Activated T-cell treated with anti-CD3 and anti-CD28 coated beads, Interleukin-2, amount 50 U/mL, for 72 hours (primary cell): ENCODE data around the gene DCAKD. TPM values are rescaled to one million over a fixed set of nuclear protein-coding genes. Genes with fewer than 3 reads are reported as not detected.

Experiments
- ATAC-seq, 2 donors: fragments of 150-1000 bp; cut with Tn5 transposase; replicated peaks in 1 of 2; 2 replicates each; pipeline ENCODE4 v1.10.0; 2021; ENCODE audit warnings: moderate library complexity in 2 of 2, mild to moderate bottlenecking in 1 of 2
- DNase-seq, 2 donors: peaks; one replicate each; pipeline ENCODE4 v3.0.0; 2021 to 2022; ENCODE audit warnings: mixed read lengths in 1 of 2
- H3K27ac Mint-ChIP-seq: one replicate; pipeline ENCODE4 v1.8.0; 2022; ENCODE audit warnings: mild to moderate bottlenecking, moderate library complexity, mixed read lengths
- H3K27me3 Mint-ChIP-seq: one replicate; pipeline ENCODE4 v1.8.0; 2022; ENCODE audit warnings: low read depth, mixed read lengths
- H3K36me3 Mint-ChIP-seq, 2 donors: one replicate each; pipeline ENCODE4 v1.8.0; 2022; ENCODE audit warnings: mixed read lengths in 2 of 2, mild to moderate bottlenecking in 1 of 2; ENCODE audit not compliant: insufficient read depth in 2 of 2
- H3K4me1 Mint-ChIP-seq: one replicate; pipeline ENCODE4 v1.8.0; 2022; ENCODE audit warnings: low read depth, mixed read lengths
- H3K4me3 Mint-ChIP-seq, 2 donors: one replicate each; pipeline ENCODE4 v1.8.0; 2022; ENCODE audit warnings: mild to moderate bottlenecking in 2 of 2, mixed read lengths in 2 of 2, moderate library complexity in 2 of 2
- H3K9me3 Mint-ChIP-seq, 2 donors: one replicate each; pipeline ENCODE4 v1.8.0; 2022; ENCODE audit warnings: mixed read lengths in 2 of 2
- total RNA-seq, 2 donors: library from RNA; stranded (reverse); gene quantifications; one replicate each; pipeline ENCODE4 v1.2.3, GENCODE V29; 2022

DCAKD gene
- total RNA-seq, 2 donors from 2014 or later: 42.0 to 59.2 TPM

DNA sequence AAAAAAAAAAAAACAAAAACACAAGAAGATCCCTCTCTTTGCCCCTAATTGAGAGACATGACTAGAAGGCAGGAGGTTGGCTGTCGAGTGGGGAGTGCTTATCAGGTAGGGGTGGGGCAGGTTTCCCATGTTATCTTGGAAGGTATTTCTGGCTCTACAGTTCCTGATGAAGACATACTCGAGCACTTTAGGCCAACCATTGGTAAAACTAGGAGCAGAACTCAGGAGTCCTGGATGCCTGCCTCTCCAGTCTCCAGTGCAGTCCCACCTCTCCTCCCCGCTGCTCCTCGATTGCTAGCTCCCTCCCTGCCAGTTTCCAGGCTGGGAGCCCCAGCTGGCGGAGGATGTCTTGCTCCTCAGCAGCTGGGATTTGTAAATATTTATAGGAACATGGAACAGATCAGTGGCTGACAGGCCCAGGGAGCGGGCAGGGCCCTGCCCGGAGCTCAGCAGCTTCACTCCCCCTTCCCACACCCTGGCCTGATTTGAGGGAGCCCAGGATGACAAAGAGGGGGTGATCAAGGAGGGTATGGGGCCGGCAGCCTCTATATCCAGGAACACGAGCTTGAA lies 71.9 kb downstream of the DCAKD start:
- no peak for ATAC-seq
- H3K27ac Mint-ChIP-seq: no peak overlapping the region

GRCh38 chr17:44978807-44979206 lies 72.6 kb downstream of the DCAKD start:
- H3K27ac Mint-ChIP-seq: no peak overlapping the region
- no peak for DNase-seq
- H3K27me3 Mint-ChIP-seq: peaks cover 59% of the 10 kb centered on the region
- H3K4me1 Mint-ChIP-seq: no peaks in the 10 kb centered on the region
- H3K36me3 Mint-ChIP-seq: no peaks in the 10 kb centered on the region
- no peak for ATAC-seq
- no peaks in the 10 kb centered on the region for H3K9me3 Mint-ChIP-seq
- no peak overlapping the region for H3K4me3 Mint-ChIP-seq

More for the DNA sequence above, 71.9 kb downstream of the DCAKD start:
- H3K27me3 Mint-ChIP-seq: peaks cover 52% of the 10 kb centered on the region
- DNase-seq: no peak
- H3K4me3 Mint-ChIP-seq: no peak overlapping the region
- no peaks in the 10 kb centered on the region for H3K4me1 Mint-ChIP-seq
- H3K9me3 Mint-ChIP-seq: no peaks in the 10 kb centered on the region
- H3K36me3 Mint-ChIP-seq: no peaks in the 10 kb centered on the region

DNA sequence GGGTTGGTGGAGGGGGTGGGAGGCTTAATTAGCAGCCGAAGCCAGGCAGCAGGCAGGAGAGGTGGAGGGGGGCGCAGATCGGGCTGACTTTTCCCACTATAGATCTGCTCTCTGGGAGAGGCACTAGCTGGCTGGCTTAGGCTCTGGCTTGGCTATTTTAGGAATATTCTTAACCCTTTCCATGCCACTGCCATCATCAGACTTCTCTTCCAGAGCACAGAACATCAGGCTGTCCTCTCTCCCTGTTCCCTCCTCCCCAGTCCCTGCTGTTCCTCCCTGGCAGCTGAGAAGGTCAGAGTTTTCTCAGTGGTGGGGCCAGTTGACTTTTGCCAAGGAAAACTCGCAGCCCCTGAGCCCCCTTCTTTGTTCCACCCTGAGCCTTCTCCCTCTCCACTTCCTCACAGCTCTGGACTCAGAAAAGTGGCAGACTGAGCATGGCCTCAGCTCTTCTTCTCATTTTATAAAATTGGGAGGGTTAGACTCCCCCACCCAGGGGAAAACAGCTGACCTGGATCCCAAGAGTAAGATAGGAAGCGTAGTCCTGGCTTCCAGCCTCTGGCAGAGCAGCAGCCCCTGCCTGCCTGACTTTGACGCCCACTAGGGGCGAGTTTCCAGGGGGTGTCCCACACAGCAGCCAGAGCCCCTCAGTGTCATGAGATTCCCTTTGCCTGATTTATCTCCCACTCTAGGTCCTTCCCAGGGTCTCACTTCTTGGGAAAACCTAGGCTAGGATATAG lies 73.5 kb downstream of the DCAKD start:
- Mint-ChIP-seq H3K4me1 (peaks cover under 1% of the 10 kb centered on the region), H3K27ac (no peak overlapping the region), H3K9me3 (no peaks in the 10 kb centered on the region), H3K4me3 (no peak overlapping the region), H3K27me3 (peaks cover 62% of the 10 kb centered on the region), H3K36me3 (no peaks in the 10 kb centered on the region)
- no peak for DNase-seq
- ATAC-seq: no peak

- Mint-ChIP-seq H3K4me3 (no peak overlapping the region), H3K36me3 (no peaks in the 10 kb centered on the region), H3K27ac (no peak overlapping the region), H3K27me3 (peaks cover 56% of the 10 kb centered on the region), H3K9me3 (no peaks in the 10 kb centered on the region), H3K4me1 (peaks cover 10% of the 10 kb centered on the region)
- no peak for ATAC-seq
- DNase-seq: no peak
Observed at GRCh38 chr17:44977065-44977464, 74.4 kb downstream of the DCAKD start.

DNA sequence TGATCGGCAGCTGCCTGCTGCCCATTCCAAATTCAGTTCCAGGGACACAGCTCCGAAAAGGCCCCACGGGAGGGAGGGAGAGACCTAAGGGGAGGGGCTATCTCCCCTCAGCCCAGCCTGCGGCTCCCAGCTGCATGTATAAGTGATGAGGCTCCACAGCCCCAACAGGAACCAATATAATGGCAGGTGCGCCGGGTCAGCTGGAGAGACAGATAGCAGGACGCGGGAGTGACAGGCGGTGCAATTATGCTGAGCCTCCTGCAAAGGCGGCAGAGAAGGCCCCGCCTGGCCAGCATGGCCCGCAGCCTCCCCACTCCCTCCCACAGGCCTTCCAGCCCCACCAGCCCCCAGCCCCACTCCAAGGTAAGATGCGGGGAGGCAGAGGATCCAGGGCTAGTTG lies 75.2 kb downstream of the DCAKD start:
- H3K27me3 Mint-ChIP-seq: peaks cover 53% of the 10 kb centered on the region
- no peak overlapping the region for H3K27ac Mint-ChIP-seq
- ATAC-seq: no peak

More for the DNA sequence above, 75.2 kb downstream of the DCAKD start:
- Mint-ChIP-seq H3K9me3 (no peaks in the 10 kb centered on the region), H3K4me1 (peaks cover 16% of the 10 kb centered on the region), H3K36me3 (no peaks in the 10 kb centered on the region), H3K4me3 (no peak overlapping the region)
- DNase-seq: no peak

Other genes with a start within 250 kb of the DCAKD start
- gene GJC1, start 221.3 kb downstream of the DCAKD start, total RNA-seq: 1 to 10 TPM; 2.3 to 4.7 TPM
- not detected for gene HIGD1B, start 203.7 kb downstream of the DCAKD start, total RNA-seq
- 100 to 1,000 TPM; 123 to 132 TPM for gene EFTUD2, start 152.2 kb downstream of the DCAKD start, total RNA-seq
- not detected for gene GFAP, start 136.1 kb downstream of the DCAKD start, total RNA-seq
- 10 to 100 TPM; 33.0 to 48.1 TPM for gene KIF18B, start 103.9 kb downstream of the DCAKD start, total RNA-seq
- gene C1QL1, start 83.3 kb downstream of the DCAKD start, total RNA-seq: 1 to 10 TPM in 1 of 2 donors, under 1 TPM in 1; 0.94 to 2.0 TPM
- 100 to 1,000 TPM; 130 to 145 TPM for gene NMT1, start 9.7 kb upstream of the DCAKD start, total RNA-seq
- gene PLCD3, start 80.9 kb upstream of the DCAKD start, total RNA-seq: 1 to 10 TPM; 3.1 to 4.5 TPM
- 10 to 100 TPM; 17.9 to 20.1 TPM for gene ACBD4, start 84.1 kb upstream of the DCAKD start, total RNA-seq
- gene HEXIM1, start 96.8 kb upstream of the DCAKD start, total RNA-seq: 10 to 100 TPM; 58.0 to 63.3 TPM
- gene HEXIM2, start 110.2 kb upstream of the DCAKD start, total RNA-seq: 10 to 100 TPM; 12.5 to 13.0 TPM
- gene FMNL1, start 170.3 kb upstream of the DCAKD start, total RNA-seq: 100 to 1,000 TPM; 559 to 689 TPM
- gene SPATA32, start 210.5 kb upstream of the DCAKD start, total RNA-seq: 1 to 10 TPM; 1.4 to 1.7 TPM